Breast epithelium (tissue), 3 donors: ENCODE results near the gene ZNG1C.
"Not testable (repeated sequence)": the region's sequence is repeated elsewhere in the genome, so short reads cannot be mapped to it uniquely, and the experiment has no call there.

Source experiments
- POLR2A ChIP-seq: fragments of 450-650 bp; IDR thresholded peaks from one replicate; pipeline ENCODE4 v1.6.1; 2016; ENCODE audit warnings: antibody characterized with exemption, mild to moderate bottlenecking, moderate library complexity
- TF ChIP-seq, protein P1 (sequence below), 3 donors: fragments of 450-650 bp; IDR thresholded peaks; one replicate each; pipeline ENCODE4 v1.5.1; 2016 to 2017; ENCODE audit warnings: antibody characterized with exemption in 3 of 3, mild to moderate bottlenecking in 3 of 3, moderate library complexity in 3 of 3

GRCh38 chr9:68332122-68332521, 90.3 kb downstream of the ZNG1C start:
- TF ChIP-seq, protein P1, sequence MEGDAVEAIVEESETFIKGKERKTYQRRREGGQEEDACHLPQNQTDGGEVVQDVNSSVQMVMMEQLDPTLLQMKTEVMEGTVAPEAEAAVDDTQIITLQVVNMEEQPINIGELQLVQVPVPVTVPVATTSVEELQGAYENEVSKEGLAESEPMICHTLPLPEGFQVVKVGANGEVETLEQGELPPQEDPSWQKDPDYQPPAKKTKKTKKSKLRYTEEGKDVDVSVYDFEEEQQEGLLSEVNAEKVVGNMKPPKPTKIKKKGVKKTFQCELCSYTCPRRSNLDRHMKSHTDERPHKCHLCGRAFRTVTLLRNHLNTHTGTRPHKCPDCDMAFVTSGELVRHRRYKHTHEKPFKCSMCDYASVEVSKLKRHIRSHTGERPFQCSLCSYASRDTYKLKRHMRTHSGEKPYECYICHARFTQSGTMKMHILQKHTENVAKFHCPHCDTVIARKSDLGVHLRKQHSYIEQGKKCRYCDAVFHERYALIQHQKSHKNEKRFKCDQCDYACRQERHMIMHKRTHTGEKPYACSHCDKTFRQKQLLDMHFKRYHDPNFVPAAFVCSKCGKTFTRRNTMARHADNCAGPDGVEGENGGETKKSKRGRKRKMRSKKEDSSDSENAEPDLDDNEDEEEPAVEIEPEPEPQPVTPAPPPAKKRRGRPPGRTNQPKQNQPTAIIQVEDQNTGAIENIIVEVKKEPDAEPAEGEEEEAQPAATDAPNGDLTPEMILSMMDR (IDR thresholded peaks at IDR 0.05) = not testable (repeated sequence)
- TF ChIP-seq POLR2A = not testable (repeated sequence)
